Measurements from ENCODE around the gene PARVA. TPM values are rescaled to one million over a fixed set of nuclear protein-coding genes. Genes with fewer than 3 reads are reported as not detected.

PARVA gene
- total and polyA plus RNA-seq, 2 of the 4 experiments (the other 2 are of a cell fraction), result 65.2 to 80.2 TPM

- TF ChIP-seq ELK1 (IDR thresholded peaks at IDR 0.05; ENCODE audit: borderline replicate concordance, low read depth, low read length), result no peak
- no peak for TF ChIP-seq MAZ (IDR thresholded peaks at IDR 0.05; ENCODE audit: borderline replicate concordance, low read depth, low read length)
- no peak for TF ChIP-seq FOS (IDR thresholded peaks at IDR 0.05; ENCODE audit: low read depth, low read length)
- TF ChIP-seq POLR2A (IDR thresholded peaks at IDR 0.05; ENCODE audit: low read depth, low read length), result no peak
Measured at GRCh38 chr11:12577725-12578644, 200.6 kb downstream of the PARVA start (continued).

- no peak overlapping the region for H2BK120ac ChIP-seq (ENCODE audit: low read depth, low read length)
- DNase-seq (no peak), ATAC-seq (ENCODE audit: low read depth) (no peak)
- no peak overlapping the region for H3K4me3 ChIP-seq (ENCODE audit: insufficient read depth, low read depth, low read length)
- H4K20me1 ChIP-seq (ENCODE audit: insufficient read depth, low read length), result no peaks in the 10 kb centered on the region
- no peak overlapping the region for H4K8ac ChIP-seq (ENCODE audit: low read depth in 2 of 2, low read length in 2 of 2)
- WGBS, 2 experiments (ENCODE audit: extremely low coverage in 2 of 2, insufficient read length in 1 of 2), result no CpG with 5 or more reads among the region's 3 CpGs
- CTCF ChIA-PET, result no interaction called here
- dilution Hi-C loops (cut with HindIII; ENCODE audit: low sequenced_read_pairs, unreplicated experiment), result no loop called here
- H3K23ac ChIP-seq (ENCODE audit: low read depth, low read length), result no peak overlapping the region
- no peaks in the 10 kb centered on the region for H3K36me3 ChIP-seq (ENCODE audit: control insufficient read depth, insufficient read depth, low read length)
- no peak overlapping the region for H2AK5ac ChIP-seq (ENCODE audit: low read depth, low read length)
- no peaks in the 10 kb centered on the region for H3K27me3 ChIP-seq (ENCODE audit: control insufficient read depth, insufficient read depth, low read length)
- H3K9me3 ChIP-seq (ENCODE audit: control insufficient read depth, insufficient read depth, low read length), result no peaks in the 10 kb centered on the region
- H3K79me1 ChIP-seq (ENCODE audit: low read depth in 1 of 2, low read length in 2 of 2), result no peaks in the 10 kb centered on the region
- no peak overlapping the region for H2AK9ac ChIP-seq (replicated peaks; ENCODE audit: low read depth, low read length, poor library complexity)
- no TSS peak for BruUV-seq (replicated peaks)
- H3K27ac ChIP-seq (ENCODE audit: insufficient read depth, low read length), result no peak overlapping the region
- no peak overlapping the region for H3K56ac ChIP-seq (ENCODE audit: extremely low read depth, insufficient read depth, low read length)
- no peak overlapping the region for H3K4me2 ChIP-seq (ENCODE audit: low read depth, low read length)
- no peak overlapping the region for H3K4ac ChIP-seq (ENCODE audit: low read depth, low read length)
- no peak overlapping the region for H3K9ac ChIP-seq (ENCODE audit: low read depth, low read length)
- H3K9me1 ChIP-seq (ENCODE audit: insufficient read depth, low read length), result 0 out of 2 replicates have a peak, but pooled peaks cover 6% of the 10 kb centered on the region
- H2BK5ac ChIP-seq (ENCODE audit: low read depth, low read length, poor library complexity, severe bottlenecking), result no peak overlapping the region
- H3K4me1 ChIP-seq (ENCODE audit: control insufficient read depth, insufficient read depth, low read length), result no peaks in the 10 kb centered on the region
- no peak overlapping the region for H2AFZ ChIP-seq (replicated peaks; ENCODE audit: low read length, poor library complexity)
- in situ Hi-C loops (cut with MboI; ENCODE audit: low sequenced_read_pairs), result no loop called here
- POLR2A ChIA-PET (ENCODE audit: unreplicated experiment), result no interaction called here
- H3K18ac ChIP-seq (ENCODE audit: low read depth, low read length), result no peak overlapping the region
- H2BK20ac ChIP-seq (ENCODE audit: low read depth, low read length), result no peak overlapping the region
- H4K91ac ChIP-seq (ENCODE audit: insufficient read depth, low read depth, low read length), result no peak overlapping the region
- H3K14ac ChIP-seq (replicated peaks; ENCODE audit: low read depth, low read length), result no peak overlapping the region
- H4K5ac ChIP-seq (ENCODE audit: low read depth, low read length), result no peak overlapping the region
- intact Hi-C loops (cut with micrococcal nuclease), result no loop called here
- no peak overlapping the region for H2BK15ac ChIP-seq (ENCODE audit: low read depth, low read length)
- TF ChIP-seq RAD21 (IDR thresholded peaks at IDR 0.05; ENCODE audit: low read length) (no peak), SMC3 (IDR thresholded peaks at IDR 0.05; ENCODE audit: low read depth, low read length) (no peak), POLR2A (IDR thresholded peaks at IDR 0.05; ENCODE audit: low read depth, low read length) (no peak), RFX5 (IDR thresholded peaks at IDR 0.05; ENCODE audit: low read depth, low read length) (no peak), MAFK (IDR thresholded peaks at IDR 0.05; ENCODE audit: low read depth, low read length) (no peak), MXI1 (IDR thresholded peaks at IDR 0.05; ENCODE audit: borderline replicate concordance, low read depth, low read length) (no peak), RCOR1 (IDR thresholded peaks at IDR 0.05; ENCODE audit: insufficient replicate concordance, low read length) (no peak), CTCF (conservative IDR thresholded peaks at IDR 0.05; ENCODE audit: low read depth, low read length) (no peak), USF2 (IDR thresholded peaks at IDR 0.05; ENCODE audit: low read depth, low read length) (no peak), BHLHE40 (IDR thresholded peaks at IDR 0.05; ENCODE audit: low read depth, low read length) (no peak)
Measured at GRCh38 chr11:12581416-12581815, 204.0 kb downstream of the PARVA start.
